GM23338 (cell line): ENCODE results near the gene PSKH1. TPM values are rescaled to one million over a fixed set of nuclear protein-coding genes. Genes with fewer than 3 reads are reported as not detected.

Experiments used
- ATAC-seq: fragments of 200-7000 bp; cut with Tn5 transposase; 3 replicates; pipeline ENCODE4 v1.9.1; 2020
- DNase-seq: peaks from one replicate; pipeline ENCODE4 v3.0.0-alpha.2; 2015; ENCODE audit warnings: low spot score
- H2AFZ ChIP-seq: fragments of 200-600 bp; sonication (generic); 2 replicates; pipeline ENCODE4 v1.8.0; 2016; ENCODE audit warnings: antibody characterized with exemption, mild to moderate bottlenecking, moderate library complexity
- H3F3A ChIP-seq: fragments of 200-600 bp; sonication (generic); replicated peaks from 2 replicates; pipeline ENCODE4 v1.8.0; 2017; ENCODE audit warnings: antibody characterized with exemption, mixed run types, low read depth
- H3K27ac ChIP-seq: fragments of 200-600 bp; sonication (generic); 2 replicates; pipeline ENCODE4 v1.6.1; 2016; ENCODE audit warnings: low read depth
- H3K27me3 ChIP-seq: fragments of 200-600 bp; sonication (generic); 2 replicates; pipeline ENCODE4 v1.8.0; 2016; ENCODE audit warnings: mild to moderate bottlenecking, mixed run types, moderate library complexity; ENCODE audit not compliant: insufficient read depth
- H3K36me3 ChIP-seq: fragments of 200-600 bp; sonication (generic); 2 replicates; pipeline ENCODE4 v1.8.0; 2016; ENCODE audit warnings: mild to moderate bottlenecking; ENCODE audit not compliant: insufficient read depth
- H3K4me1 ChIP-seq: fragments of 200-600 bp; sonication (generic); 2 replicates; pipeline ENCODE4 v1.8.0; 2016; ENCODE audit warnings: mild to moderate bottlenecking, moderate library complexity; ENCODE audit not compliant: insufficient read depth
- H3K4me2 ChIP-seq: fragments of 200-600 bp; sonication (generic); 2 replicates; pipeline ENCODE4 v1.7.1; 2017; ENCODE audit warnings: mixed run types
- H3K4me3 ChIP-seq: fragments of 200-600 bp; sonication (generic); 2 replicates; pipeline ENCODE4 v1.6.1; 2016; ENCODE audit warnings: mixed run types
- H3K79me2 ChIP-seq: fragments of 200-600 bp; sonication (generic); replicated peaks from 2 replicates; pipeline ENCODE4 v1.8.0; 2017; ENCODE audit warnings: mild to moderate bottlenecking; ENCODE audit not compliant: insufficient read depth
- H3K9me2 ChIP-seq: fragments of 200-600 bp; sonication (generic); 2 replicates; pipeline ENCODE4 v1.8.0; 2017; ENCODE audit not compliant: insufficient read depth
- H4K20me1 ChIP-seq: fragments of 200-600 bp; sonication (generic); replicated peaks from 2 replicates; pipeline ENCODE4 v1.8.0; 2017; ENCODE audit warnings: mild to moderate bottlenecking; ENCODE audit not compliant: insufficient read depth
- H3K27ac Mint-ChIP-seq: 2 replicates; pipeline ENCODE4 v1.8.0; 2020; ENCODE audit warnings: inconsistent platforms, mild to moderate bottlenecking, moderate library complexity, mixed read lengths
- H3K27me3 Mint-ChIP-seq: 3 replicates; pipeline ENCODE4 v1.8.0; 2022; ENCODE audit warnings: low read depth, mild to moderate bottlenecking, moderate library complexity, mixed read lengths, inconsistent platforms; ENCODE audit not compliant: insufficient read depth, poor library complexity
- H3K36me3 Mint-ChIP-seq: 3 replicates; pipeline ENCODE4 v1.8.0; 2021; ENCODE audit warnings: low read depth, mild to moderate bottlenecking, inconsistent platforms, moderate library complexity, mixed read lengths
- H3K4me1 Mint-ChIP-seq: 3 replicates; pipeline ENCODE4 v1.8.0; 2020; ENCODE audit warnings: mild to moderate bottlenecking, inconsistent platforms, mixed read lengths
- H3K4me3 Mint-ChIP-seq: 3 replicates; pipeline ENCODE4 v1.8.0; 2021; ENCODE audit warnings: moderate library complexity, mild to moderate bottlenecking, inconsistent platforms, mixed read lengths
- H3K9me3 Mint-ChIP-seq: 3 replicates; pipeline ENCODE4 v1.8.0; 2020; ENCODE audit warnings: moderate library complexity, mild to moderate bottlenecking, inconsistent platforms, mixed read lengths
- EZH2 ChIP-seq: fragments of 200-600 bp; sonication (generic); IDR thresholded peaks from one replicate; pipeline ENCODE4 v1.8.0; 2017; ENCODE audit warnings: antibody characterized with exemption, mild to moderate bottlenecking, low read depth; ENCODE audit not compliant: unreplicated experiment
- EZH2phosphoT487 ChIP-seq: fragments of 200-600 bp; sonication (generic); IDR thresholded peaks from one replicate; pipeline ENCODE4 v1.8.1; 2018; ENCODE audit warnings: antibody characterized with exemption; ENCODE audit not compliant: unreplicated experiment
- JUNB ChIP-seq: IDR thresholded peaks from one replicate; pipeline ENCODE4 v1.6.1; 2016; ENCODE audit warnings: antibody characterized with exemption; ENCODE audit not compliant: unreplicated experiment
- NANOG ChIP-seq: IDR thresholded peaks from 2 replicates; pipeline ENCODE4 v1.6.1; 2016; ENCODE audit warnings: antibody characterized with exemption, borderline replicate concordance
- POLR2AphosphoS5 ChIP-seq: IDR thresholded peaks from 2 replicates; pipeline ENCODE4 v1.6.1; 2016; ENCODE audit warnings: antibody characterized with exemption, low read depth
- STAT1 ChIP-seq: IDR thresholded peaks from one replicate; pipeline ENCODE4 v1.6.1; 2016; ENCODE audit warnings: antibody characterized with exemption; ENCODE audit not compliant: unreplicated experiment
- ZNF114 ChIP-seq: fragments of 250-450 bp; sonication (Bioruptor Pico); IDR thresholded peaks from 2 replicates; pipeline ENCODE4 v1.5.0; 2020; ENCODE audit warnings: mild to moderate bottlenecking, moderate library complexity
- ZNF331 ChIP-seq: fragments of 250-450 bp; sonication (Bioruptor Pico); IDR thresholded peaks from 2 replicates; pipeline ENCODE4 v1.5.0; 2020; ENCODE audit warnings: low read depth, mild to moderate bottlenecking, moderate library complexity
- polyA plus RNA-seq: library from polyadenylated mRNA; unstranded; fragments of >200 nt; fragmentation: Nextera tagmentation; extraction: Ambion mirVana; gene quantifications from 2 replicates; pipeline ENCODE4 v1.2.1, GENCODE V29; 2016
- total RNA-seq: library from RNA; depleted of rRNA; stranded (reverse); fragments of >200 nt; shearing (Covaris generic); gene quantifications from 2 replicates; pipeline ENCODE4 v1.2.3, GENCODE V29; 2014
- TF ChIP-seq, protein P1 (sequence below): fragments of 250-450 bp; sonication (Bioruptor Pico); IDR thresholded peaks from 2 replicates; pipeline ENCODE4 v1.5.0; 2020; ENCODE audit warnings: mild to moderate bottlenecking, moderate library complexity
- TF ChIP-seq, protein P2 (sequence below), 2 experiments: fragments of 200-600 bp in 1 of 2; sonication (generic) in 1 of 2; conservative IDR thresholded peaks; 2 replicates each; pipeline versions ENCODE4 v1.5.1 to v1.6.1; 2016 to 2017; ENCODE audit warnings: antibody characterized with exemption in 2 of 2, low read depth in 2 of 2, mild to moderate bottlenecking in 2 of 2, moderate library complexity in 1 of 2
- TF ChIP-seq, protein P3 (sequence below): IDR thresholded peaks from one replicate; pipeline ENCODE4 v1.6.1; 2018; ENCODE audit warnings: antibody characterized with exemption; ENCODE audit not compliant: unreplicated experiment
- TF ChIP-seq, protein P4 (sequence below): IDR thresholded peaks from 2 replicates; pipeline ENCODE4 v1.6.1; 2016; ENCODE audit warnings: antibody characterized with exemption

PSKH1 gene
- total and polyA plus RNA-seq, 2 experiments from 2014 or later: 14.3 to 23.9 TPM

DNA sequence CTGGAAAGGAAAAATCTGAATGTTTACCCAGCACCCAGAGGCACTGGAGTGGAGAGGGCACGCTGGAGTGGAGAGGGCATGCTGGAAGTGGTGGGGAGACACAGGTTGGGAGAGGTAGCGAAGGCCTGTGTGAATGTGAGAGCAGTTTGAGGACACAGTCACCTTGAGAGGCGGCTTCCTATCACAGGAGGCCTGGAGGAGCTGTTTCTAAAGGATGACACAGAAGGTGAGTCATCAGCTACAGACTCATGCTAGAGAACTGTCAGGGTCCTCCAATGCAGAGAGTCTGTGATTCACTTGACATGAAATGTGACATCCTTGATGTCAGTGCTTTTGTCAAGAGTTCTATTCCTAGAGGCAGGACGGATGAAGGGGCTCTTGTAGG lies 24.8 kb downstream of the PSKH1 start:
- DNase-seq: no peak
- no peak overlapping the region; the same call in 2 of the 3 replicates for H3K4me3 Mint-ChIP-seq

More for the DNA sequence above, 24.8 kb downstream of the PSKH1 start:
- ATAC-seq: no peak
- Histone ChIP-seq H4K20me1 (no peaks in the 10 kb centered on the region; the same call in 1 of the 2 replicates), H3K4me3 (no peak overlapping the region), H3K27me3 (no peaks in the 10 kb centered on the region), H3K79me2 (no peaks in the 10 kb centered on the region), H3K36me3 (no peaks in the 10 kb centered on the region), H3K4me1 (peaks cover 18% of the 10 kb centered on the region), H3F3A (no peaks in the 10 kb centered on the region), H3K9me2 (no peaks in the 10 kb centered on the region), H3K27ac (no peak overlapping the region), H3K4me2 (no peak overlapping the region), H2AFZ (no peak overlapping the region)
- TF ChIP-seq EZH2phosphoT487 (no peak), STAT1 (no peak), NANOG (no peak), EZH2 (no peak), ZNF114 (CRISPR knock-in tag) (no peak), ZNF331 (CRISPR knock-in tag) (no peak), JUNB (no peak), POLR2AphosphoS5 (no peak)
- TF ChIP-seq, protein P1, sequence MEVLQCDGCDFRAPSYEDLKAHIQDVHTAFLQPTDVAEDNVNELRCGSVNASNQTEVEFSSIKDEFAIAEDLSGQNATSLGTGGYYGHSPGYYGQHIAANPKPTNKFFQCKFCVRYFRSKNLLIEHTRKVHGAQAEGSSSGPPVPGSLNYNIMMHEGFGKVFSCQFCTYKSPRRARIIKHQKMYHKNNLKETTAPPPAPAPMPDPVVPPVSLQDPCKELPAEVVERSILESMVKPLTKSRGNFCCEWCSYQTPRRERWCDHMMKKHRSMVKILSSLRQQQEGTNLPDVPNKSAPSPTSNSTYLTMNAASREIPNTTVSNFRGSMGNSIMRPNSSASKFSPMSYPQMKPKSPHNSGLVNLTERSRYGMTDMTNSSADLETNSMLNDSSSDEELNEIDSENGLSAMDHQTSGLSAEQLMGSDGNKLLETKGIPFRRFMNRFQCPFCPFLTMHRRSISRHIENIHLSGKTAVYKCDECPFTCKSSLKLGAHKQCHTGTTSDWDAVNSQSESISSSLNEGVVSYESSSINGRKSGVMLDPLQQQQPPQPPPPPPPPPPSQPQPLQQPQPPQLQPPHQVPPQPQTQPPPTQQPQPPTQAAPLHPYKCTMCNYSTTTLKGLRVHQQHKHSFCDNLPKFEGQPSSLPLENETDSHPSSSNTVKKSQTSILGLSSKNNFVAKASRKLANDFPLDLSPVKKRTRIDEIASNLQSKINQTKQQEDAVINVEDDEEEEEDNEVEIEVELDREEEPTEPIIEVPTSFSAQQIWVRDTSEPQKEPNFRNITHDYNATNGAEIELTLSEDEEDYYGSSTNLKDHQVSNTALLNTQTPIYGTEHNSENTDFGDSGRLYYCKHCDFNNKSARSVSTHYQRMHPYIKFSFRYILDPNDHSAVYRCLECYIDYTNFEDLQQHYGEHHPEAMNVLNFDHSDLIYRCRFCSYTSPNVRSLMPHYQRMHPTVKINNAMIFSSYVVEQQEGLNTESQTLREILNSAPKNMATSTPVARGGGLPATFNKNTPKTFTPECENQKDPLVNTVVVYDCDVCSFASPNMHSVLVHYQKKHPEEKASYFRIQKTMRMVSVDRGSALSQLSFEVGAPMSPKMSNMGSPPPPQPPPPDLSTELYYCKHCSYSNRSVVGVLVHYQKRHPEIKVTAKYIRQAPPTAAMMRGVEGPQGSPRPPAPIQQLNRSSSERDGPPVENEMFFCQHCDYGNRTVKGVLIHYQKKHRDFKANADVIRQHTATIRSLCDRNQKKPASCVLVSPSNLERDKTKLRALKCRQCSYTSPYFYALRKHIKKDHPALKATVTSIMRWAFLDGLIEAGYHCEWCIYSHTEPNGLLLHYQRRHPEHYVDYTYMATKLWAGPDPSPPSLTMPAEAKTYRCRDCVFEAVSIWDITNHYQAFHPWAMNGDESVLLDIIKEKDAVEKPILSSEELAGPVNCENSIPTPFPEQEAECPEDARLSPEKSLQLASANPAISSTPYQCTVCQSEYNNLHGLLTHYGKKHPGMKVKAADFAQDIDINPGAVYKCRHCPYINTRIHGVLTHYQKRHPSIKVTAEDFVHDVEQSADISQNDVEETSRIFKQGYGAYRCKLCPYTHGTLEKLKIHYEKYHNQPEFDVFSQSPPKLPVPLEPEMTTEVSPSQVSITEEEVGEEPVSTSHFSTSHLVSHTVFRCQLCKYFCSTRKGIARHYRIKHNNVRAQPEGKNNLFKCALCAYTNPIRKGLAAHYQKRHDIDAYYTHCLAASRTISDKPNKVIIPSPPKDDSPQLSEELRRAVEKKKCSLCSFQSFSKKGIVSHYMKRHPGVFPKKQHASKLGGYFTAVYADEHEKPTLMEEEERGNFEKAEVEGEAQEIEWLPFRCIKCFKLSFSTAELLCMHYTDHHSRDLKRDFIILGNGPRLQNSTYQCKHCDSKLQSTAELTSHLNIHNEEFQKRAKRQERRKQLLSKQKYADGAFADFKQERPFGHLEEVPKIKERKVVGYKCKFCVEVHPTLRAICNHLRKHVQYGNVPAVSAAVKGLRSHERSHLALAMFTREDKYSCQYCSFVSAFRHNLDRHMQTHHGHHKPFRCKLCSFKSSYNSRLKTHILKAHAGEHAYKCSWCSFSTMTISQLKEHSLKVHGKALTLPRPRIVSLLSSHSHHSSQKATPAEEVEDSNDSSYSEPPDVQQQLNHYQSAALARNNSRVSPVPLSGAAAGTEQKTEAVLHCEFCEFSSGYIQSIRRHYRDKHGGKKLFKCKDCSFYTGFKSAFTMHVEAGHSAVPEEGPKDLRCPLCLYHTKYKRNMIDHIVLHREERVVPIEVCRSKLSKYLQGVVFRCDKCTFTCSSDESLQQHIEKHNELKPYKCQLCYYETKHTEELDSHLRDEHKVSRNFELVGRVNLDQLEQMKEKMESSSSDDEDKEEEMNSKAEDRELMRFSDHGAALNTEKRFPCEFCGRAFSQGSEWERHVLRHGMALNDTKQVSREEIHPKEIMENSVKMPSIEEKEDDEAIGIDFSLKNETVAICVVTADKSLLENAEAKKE: no peak
- TF ChIP-seq, protein P2, sequence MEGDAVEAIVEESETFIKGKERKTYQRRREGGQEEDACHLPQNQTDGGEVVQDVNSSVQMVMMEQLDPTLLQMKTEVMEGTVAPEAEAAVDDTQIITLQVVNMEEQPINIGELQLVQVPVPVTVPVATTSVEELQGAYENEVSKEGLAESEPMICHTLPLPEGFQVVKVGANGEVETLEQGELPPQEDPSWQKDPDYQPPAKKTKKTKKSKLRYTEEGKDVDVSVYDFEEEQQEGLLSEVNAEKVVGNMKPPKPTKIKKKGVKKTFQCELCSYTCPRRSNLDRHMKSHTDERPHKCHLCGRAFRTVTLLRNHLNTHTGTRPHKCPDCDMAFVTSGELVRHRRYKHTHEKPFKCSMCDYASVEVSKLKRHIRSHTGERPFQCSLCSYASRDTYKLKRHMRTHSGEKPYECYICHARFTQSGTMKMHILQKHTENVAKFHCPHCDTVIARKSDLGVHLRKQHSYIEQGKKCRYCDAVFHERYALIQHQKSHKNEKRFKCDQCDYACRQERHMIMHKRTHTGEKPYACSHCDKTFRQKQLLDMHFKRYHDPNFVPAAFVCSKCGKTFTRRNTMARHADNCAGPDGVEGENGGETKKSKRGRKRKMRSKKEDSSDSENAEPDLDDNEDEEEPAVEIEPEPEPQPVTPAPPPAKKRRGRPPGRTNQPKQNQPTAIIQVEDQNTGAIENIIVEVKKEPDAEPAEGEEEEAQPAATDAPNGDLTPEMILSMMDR (conservative IDR thresholded peaks at IDR 0.05; ENCODE audit: low read depth in 2 of 2): no peak
- TF ChIP-seq, protein P3, sequence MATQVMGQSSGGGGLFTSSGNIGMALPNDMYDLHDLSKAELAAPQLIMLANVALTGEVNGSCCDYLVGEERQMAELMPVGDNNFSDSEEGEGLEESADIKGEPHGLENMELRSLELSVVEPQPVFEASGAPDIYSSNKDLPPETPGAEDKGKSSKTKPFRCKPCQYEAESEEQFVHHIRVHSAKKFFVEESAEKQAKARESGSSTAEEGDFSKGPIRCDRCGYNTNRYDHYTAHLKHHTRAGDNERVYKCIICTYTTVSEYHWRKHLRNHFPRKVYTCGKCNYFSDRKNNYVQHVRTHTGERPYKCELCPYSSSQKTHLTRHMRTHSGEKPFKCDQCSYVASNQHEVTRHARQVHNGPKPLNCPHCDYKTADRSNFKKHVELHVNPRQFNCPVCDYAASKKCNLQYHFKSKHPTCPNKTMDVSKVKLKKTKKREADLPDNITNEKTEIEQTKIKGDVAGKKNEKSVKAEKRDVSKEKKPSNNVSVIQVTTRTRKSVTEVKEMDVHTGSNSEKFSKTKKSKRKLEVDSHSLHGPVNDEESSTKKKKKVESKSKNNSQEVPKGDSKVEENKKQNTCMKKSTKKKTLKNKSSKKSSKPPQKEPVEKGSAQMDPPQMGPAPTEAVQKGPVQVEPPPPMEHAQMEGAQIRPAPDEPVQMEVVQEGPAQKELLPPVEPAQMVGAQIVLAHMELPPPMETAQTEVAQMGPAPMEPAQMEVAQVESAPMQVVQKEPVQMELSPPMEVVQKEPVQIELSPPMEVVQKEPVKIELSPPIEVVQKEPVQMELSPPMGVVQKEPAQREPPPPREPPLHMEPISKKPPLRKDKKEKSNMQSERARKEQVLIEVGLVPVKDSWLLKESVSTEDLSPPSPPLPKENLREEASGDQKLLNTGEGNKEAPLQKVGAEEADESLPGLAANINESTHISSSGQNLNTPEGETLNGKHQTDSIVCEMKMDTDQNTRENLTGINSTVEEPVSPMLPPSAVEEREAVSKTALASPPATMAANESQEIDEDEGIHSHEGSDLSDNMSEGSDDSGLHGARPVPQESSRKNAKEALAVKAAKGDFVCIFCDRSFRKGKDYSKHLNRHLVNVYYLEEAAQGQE: no peak
- TF ChIP-seq, protein P4, sequence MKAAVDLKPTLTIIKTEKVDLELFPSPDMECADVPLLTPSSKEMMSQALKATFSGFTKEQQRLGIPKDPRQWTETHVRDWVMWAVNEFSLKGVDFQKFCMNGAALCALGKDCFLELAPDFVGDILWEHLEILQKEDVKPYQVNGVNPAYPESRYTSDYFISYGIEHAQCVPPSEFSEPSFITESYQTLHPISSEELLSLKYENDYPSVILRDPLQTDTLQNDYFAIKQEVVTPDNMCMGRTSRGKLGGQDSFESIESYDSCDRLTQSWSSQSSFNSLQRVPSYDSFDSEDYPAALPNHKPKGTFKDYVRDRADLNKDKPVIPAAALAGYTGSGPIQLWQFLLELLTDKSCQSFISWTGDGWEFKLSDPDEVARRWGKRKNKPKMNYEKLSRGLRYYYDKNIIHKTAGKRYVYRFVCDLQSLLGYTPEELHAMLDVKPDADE: no peak
- H3K27ac Mint-ChIP-seq: peak overlapping the region; percentile 26
- H3K4me1 Mint-ChIP-seq: peaks cover 29% of the 10 kb centered on the region
- H3K27me3 Mint-ChIP-seq: peaks cover 3% of the 10 kb centered on the region
- no peaks in the 10 kb centered on the region for H3K9me3 Mint-ChIP-seq
- H3K36me3 Mint-ChIP-seq: peaks cover 4% of the 10 kb centered on the region; the same call in 2 of the 3 replicates
